CD8-positive, alpha-beta memory T cell (primary cell): ENCODE data around the gene C16orf54. TPM values are rescaled to one million over a fixed set of nuclear protein-coding genes. Genes with fewer than 3 reads are reported as not detected.
A peak's percentile ranks its signal among the peaks of the same experiment; 100 is the strongest.

Experiments
- CTCF ChIA-PET: fragments of 350-600 bp; sonication (Branson Sonifier 250); formaldehyde crosslinking; loops from one replicate; lab custom pipeline; 2021; ENCODE audit warnings: antibody characterized with exemption; lab: Charles Lee
- POLR2A ChIA-PET: fragments of 350-600 bp; sonication (Branson Sonifier 250); formaldehyde crosslinking; loops from one replicate; lab custom pipeline; 2021; ENCODE audit warnings: antibody characterized with exemption; lab: Charles Lee
- DNase-seq, 5 donors: peaks; one replicate each; pipeline versions ENCODE4 v3.0.0 to v3.0.0-alpha.2; 2020 to 2022; ENCODE audit warnings: mixed read lengths in 1 of 5
- H3K27ac ChIP-seq: one replicate; pipeline ENCODE4 v1.7.0; 2013; ENCODE audit warnings: low read depth, mild to moderate bottlenecking, low read length, moderate library complexity
- H3K27me3 ChIP-seq: 2 replicates; pipeline ENCODE4 v1.7.0; 2013; ENCODE audit warnings: low read length, mild to moderate bottlenecking; ENCODE audit not compliant: insufficient read depth, poor library complexity, severe bottlenecking
- H3K36me3 ChIP-seq: 2 replicates; pipeline ENCODE4 v1.7.0; 2013; ENCODE audit warnings: mild to moderate bottlenecking, low read length, moderate library complexity; ENCODE audit not compliant: insufficient read depth
- H3K4me1 ChIP-seq: 2 replicates; pipeline ENCODE4 v1.7.0; 2013; ENCODE audit warnings: mild to moderate bottlenecking, low read length, moderate library complexity; ENCODE audit not compliant: insufficient read depth
- H3K4me3 ChIP-seq: 2 replicates; pipeline ENCODE4 v1.7.0; 2013; ENCODE audit warnings: mild to moderate bottlenecking, low read length
- H3K9me3 ChIP-seq: 2 replicates; pipeline ENCODE4 v1.7.0; 2013; ENCODE audit warnings: mild to moderate bottlenecking, low read length
- H3K27ac Mint-ChIP-seq, 8 donors: one replicate each; pipeline ENCODE4 v1.8.0; 2020 to 2021; ENCODE audit warnings: mixed read lengths in 8 of 8, mild to moderate bottlenecking in 6 of 8, inconsistent platforms in 3 of 8, moderate library complexity in 3 of 8
- H3K27me3 Mint-ChIP-seq, 2 donors: one replicate each; pipeline ENCODE4 v1.8.0; 2020 to 2021; ENCODE audit warnings: mixed read lengths in 2 of 2, mild to moderate bottlenecking in 1 of 2, moderate library complexity in 1 of 2
- H3K36me3 Mint-ChIP-seq, 3 donors: one replicate each; pipeline ENCODE4 v1.8.0; 2020 to 2021; ENCODE audit warnings: mixed read lengths in 3 of 3, inconsistent platforms in 1 of 3, mild to moderate bottlenecking in 1 of 3
- H3K4me1 Mint-ChIP-seq, 3 donors: one replicate each; pipeline ENCODE4 v1.8.0; 2020 to 2021; ENCODE audit warnings: mixed read lengths in 3 of 3, inconsistent platforms in 1 of 3, mild to moderate bottlenecking in 1 of 3
- H3K4me3 Mint-ChIP-seq, 7 donors: one replicate each; pipeline ENCODE4 v1.8.0; 2020 to 2021; ENCODE audit warnings: mixed read lengths in 7 of 7, mild to moderate bottlenecking in 6 of 7, moderate library complexity in 4 of 7, inconsistent platforms in 2 of 7
- H3K9me3 Mint-ChIP-seq, 5 donors: one replicate each; pipeline ENCODE4 v1.8.0; 2020 to 2022; ENCODE audit warnings: mixed read lengths in 5 of 5, mild to moderate bottlenecking in 3 of 5, moderate library complexity in 2 of 5, inconsistent platforms in 1 of 5
- polyA plus RNA-seq: library from polyadenylated mRNA; unstranded; fragments of 300-500 nt; fragmentation: Illumina TruSeq; gene quantifications from one replicate; pipeline ENCODE4 v1.2.3, GENCODE V29; 2021
- total RNA-seq, 2 experiments: library from RNA; stranded (reverse); gene quantifications; one replicate each; pipeline ENCODE4 v1.2.3, GENCODE V29; 2021

The C16orf54 gene
- total and polyA plus RNA-seq, 3 experiments from 2014 or later: 32.3 to 45.0 (median 33.3) TPM

GRCh38 chr16:29705030-29705429, 40.8 kb downstream of the C16orf54 start:
- ChIA-PET POLR2A (interaction anchor here (0.5 to 0.6 kb wide), 2 partner anchors 30 to 773 kb away, joined by 3 to 5 read pairs; no protein-coding TSS in a partner anchor), CTCF (interaction anchor here (1.3 to 7.1 kb wide), 2 partner anchors 85 to 269 kb away, joined by 3 to 51 read pairs; partner anchors contain the start of genes KIF22 and TAOK2)
- H3K4me3 Mint-ChIP-seq: no peak overlapping the region
- Histone ChIP-seq H3K4me3 (no peak overlapping the region), H3K4me1 (peaks cover 35% of the 10 kb centered on the region), H3K36me3 (no peaks in the 10 kb centered on the region), H3K27ac (no peak overlapping the region), H3K27me3 (no peaks in the 10 kb centered on the region), H3K9me3 (no peaks in the 10 kb centered on the region)
- no peak for DNase-seq
- H3K9me3 Mint-ChIP-seq: no peaks in the 10 kb centered on the region
- H3K36me3 Mint-ChIP-seq: no peaks in the 10 kb centered on the region
- H3K27ac Mint-ChIP-seq: peak overlapping the region in 2 of 8 donors; percentile 29 to 42
- H3K4me1 Mint-ChIP-seq: peaks cover 40 to 42% (median 41%) of the 10 kb centered on the region in 3 donors
- peaks cover 0 to 1% of the 10 kb centered on the region in 2 donors for H3K27me3 Mint-ChIP-seq

DNA sequence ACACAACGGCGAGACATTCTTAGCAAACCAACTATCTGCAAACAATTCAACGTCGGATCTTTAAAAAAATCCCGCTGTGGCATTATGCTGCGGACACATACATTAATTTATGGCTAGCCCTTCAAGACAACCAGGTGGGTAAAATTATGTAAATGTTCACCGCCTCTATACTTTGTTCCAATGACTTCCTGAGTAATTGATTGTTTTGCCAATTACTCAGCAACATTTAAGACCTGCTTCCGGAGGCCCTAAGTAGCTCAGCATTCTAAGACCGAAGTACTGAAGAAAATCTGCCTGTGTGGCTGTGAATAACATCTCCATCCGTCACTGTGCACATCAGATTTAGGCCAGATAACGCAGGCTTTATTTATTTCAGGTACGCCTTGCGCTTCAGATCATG, 43.5 kb downstream of the C16orf54 start:
- Mint-ChIP-seq H3K4me3 (peak overlapping the region; percentile 67 to 80 (median 78)), H3K4me1 (peaks cover 33 to 42% (median 40%) of the 10 kb centered on the region in 3 donors), H3K27ac (peak overlapping the region; percentile 84 to 99 (median 96)), H3K36me3 (no peaks in the 10 kb centered on the region), H3K9me3 (no peaks in the 10 kb centered on the region), H3K27me3 (no peaks in the 10 kb centered on the region)
- no peaks in the 10 kb centered on the region for H3K27me3 ChIP-seq
- CTCF ChIA-PET: interaction anchor here (0.9 to 7.1 kb wide), 28 partner anchors 11 to 390 kb away, joined by 3 to 83 read pairs (median 8); partner anchors contain the start of genes C16orf54, KIF22, MVP and PAGR1
- H3K27ac ChIP-seq: peak overlapping the region; percentile 58
- peak in 4 of 5 donors; percentile 40 to 80 (median 69) for DNase-seq
- H3K4me1 ChIP-seq: peaks cover 34% of the 10 kb centered on the region
- POLR2A ChIA-PET: interaction anchor here (0.6 to 4.2 kb wide), 18 partner anchors 36 to 676 kb away, joined by 3 to 53 read pairs (median 5); partner anchors contain the start of genes C16orf54, INO80E, KIF22 and MAZ
- no peaks in the 10 kb centered on the region for H3K36me3 ChIP-seq
- H3K9me3 ChIP-seq: no peaks in the 10 kb centered on the region
- peak overlapping the region; percentile 2 for H3K4me3 ChIP-seq

DNA sequence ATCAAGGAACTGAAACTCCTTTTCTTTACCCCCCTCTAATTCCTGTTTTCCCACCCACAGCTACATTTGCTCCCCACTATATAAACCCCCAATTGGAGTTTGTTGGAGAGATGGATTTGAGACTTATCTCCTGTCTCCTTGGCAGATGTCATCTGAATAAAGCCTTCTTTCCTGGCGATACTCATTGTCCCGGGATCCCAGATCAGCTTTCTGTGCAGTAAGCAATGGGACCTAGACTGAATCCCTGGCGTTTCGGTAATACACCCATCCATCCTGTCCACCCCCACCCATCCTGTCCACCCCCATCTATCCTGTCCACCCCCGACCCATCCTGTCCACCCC, 44.6 kb downstream of the C16orf54 start:
- no peaks in the 10 kb centered on the region for H3K27me3 Mint-ChIP-seq
- H3K4me3 Mint-ChIP-seq: peak overlapping the region in 6 of 7 donors; percentile 72 to 92 (median 82)
- no peaks in the 10 kb centered on the region for H3K9me3 Mint-ChIP-seq
- peak overlapping the region; percentile 84 to 99 (median 96) for H3K27ac Mint-ChIP-seq
- H3K36me3 Mint-ChIP-seq: no peaks in the 10 kb centered on the region
- ChIA-PET CTCF (interaction anchor here (0.5 to 7.1 kb wide), 47 partner anchors 9 to 391 kb away, joined by 3 to 83 read pairs (median 5); partner anchors contain the start of genes C16orf54, KCTD13, KIF22 and MVP), POLR2A (interaction anchor here (0.6 to 4.2 kb wide), 15 partner anchors 9 to 877 kb away, joined by 3 to 53 read pairs (median 7); partner anchors contain the start of genes C16orf54, INO80E, KIF22 and MAZ)
- H3K36me3 ChIP-seq: no peaks in the 10 kb centered on the region
- H3K27ac ChIP-seq: peak overlapping the region; percentile 58
- H3K4me1 Mint-ChIP-seq: peaks cover 33 to 42% (median 40%) of the 10 kb centered on the region in 3 donors
- no peak for DNase-seq
- H3K4me1 ChIP-seq: peaks cover 34% of the 10 kb centered on the region
- no peaks in the 10 kb centered on the region for H3K27me3 ChIP-seq
- peak overlapping the region; percentile 49 for H3K4me3 ChIP-seq
- no peaks in the 10 kb centered on the region for H3K9me3 ChIP-seq

DNA sequence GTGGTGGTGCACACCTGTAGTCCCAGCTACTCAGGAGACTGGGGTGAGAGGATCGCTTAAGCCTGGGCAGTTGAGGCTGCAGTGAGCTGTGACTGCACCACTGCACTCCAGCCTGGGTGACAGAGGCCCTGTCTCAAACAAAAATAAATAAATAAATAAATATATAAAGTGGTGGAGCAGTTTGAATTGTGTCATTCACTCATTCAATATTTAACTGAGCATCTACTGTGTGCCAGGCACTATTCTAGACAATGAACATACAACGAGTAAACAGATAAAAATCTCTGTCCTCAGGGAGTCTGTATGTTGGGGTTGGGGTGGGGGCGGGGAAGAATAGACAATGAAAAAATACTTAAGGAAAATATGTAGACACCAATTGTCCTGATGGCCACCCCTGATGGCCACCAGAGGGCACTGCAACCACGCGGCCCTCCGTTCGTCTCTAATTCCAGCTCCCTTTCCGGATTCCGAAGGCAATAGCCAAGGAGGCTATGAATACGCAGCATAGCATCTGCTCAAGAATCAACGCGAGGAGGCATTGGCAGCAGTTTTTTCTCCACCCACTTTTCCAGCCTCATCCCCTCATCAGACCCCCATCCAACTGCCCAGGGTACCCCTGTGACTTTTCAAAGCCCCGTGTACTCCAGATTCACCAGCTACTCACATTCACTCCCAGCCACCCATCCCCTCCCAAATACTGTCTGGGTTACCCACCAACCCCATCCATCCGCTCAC, 45.4 kb downstream of the C16orf54 start:
- Mint-ChIP-seq H3K4me3 (peak overlapping the region; percentile 75 to 92 (median 80)), H3K4me1 (peaks cover 33 to 42% (median 40%) of the 10 kb centered on the region in 3 donors), H3K9me3 (no peaks in the 10 kb centered on the region), H3K27me3 (no peaks in the 10 kb centered on the region), H3K27ac (peak overlapping the region; percentile 91 to 99 (median 96)), H3K36me3 (no peaks in the 10 kb centered on the region)
- Histone ChIP-seq H3K9me3 (no peaks in the 10 kb centered on the region), H3K4me3 (no peak overlapping the region), H3K36me3 (no peaks in the 10 kb centered on the region), H3K4me1 (peaks cover 34% of the 10 kb centered on the region), H3K27ac (peak overlapping the region; percentile 41), H3K27me3 (no peaks in the 10 kb centered on the region)
- ChIA-PET CTCF (interaction anchor here (0.5 to 7.1 kb wide), 48 partner anchors 9 to 363 kb away, joined by 3 to 83 read pairs (median 5); partner anchors contain the start of genes C16orf54, KCTD13, KIF22 and MVP), POLR2A (interaction anchor here (0.6 to 4.2 kb wide), 15 partner anchors 10 to 877 kb away, joined by 3 to 53 read pairs (median 5); partner anchors contain the start of genes KIF22, MAZ, MVP and PAGR1)
- DNase-seq: peak; percentile 67 to 84 (median 72)

DNA sequence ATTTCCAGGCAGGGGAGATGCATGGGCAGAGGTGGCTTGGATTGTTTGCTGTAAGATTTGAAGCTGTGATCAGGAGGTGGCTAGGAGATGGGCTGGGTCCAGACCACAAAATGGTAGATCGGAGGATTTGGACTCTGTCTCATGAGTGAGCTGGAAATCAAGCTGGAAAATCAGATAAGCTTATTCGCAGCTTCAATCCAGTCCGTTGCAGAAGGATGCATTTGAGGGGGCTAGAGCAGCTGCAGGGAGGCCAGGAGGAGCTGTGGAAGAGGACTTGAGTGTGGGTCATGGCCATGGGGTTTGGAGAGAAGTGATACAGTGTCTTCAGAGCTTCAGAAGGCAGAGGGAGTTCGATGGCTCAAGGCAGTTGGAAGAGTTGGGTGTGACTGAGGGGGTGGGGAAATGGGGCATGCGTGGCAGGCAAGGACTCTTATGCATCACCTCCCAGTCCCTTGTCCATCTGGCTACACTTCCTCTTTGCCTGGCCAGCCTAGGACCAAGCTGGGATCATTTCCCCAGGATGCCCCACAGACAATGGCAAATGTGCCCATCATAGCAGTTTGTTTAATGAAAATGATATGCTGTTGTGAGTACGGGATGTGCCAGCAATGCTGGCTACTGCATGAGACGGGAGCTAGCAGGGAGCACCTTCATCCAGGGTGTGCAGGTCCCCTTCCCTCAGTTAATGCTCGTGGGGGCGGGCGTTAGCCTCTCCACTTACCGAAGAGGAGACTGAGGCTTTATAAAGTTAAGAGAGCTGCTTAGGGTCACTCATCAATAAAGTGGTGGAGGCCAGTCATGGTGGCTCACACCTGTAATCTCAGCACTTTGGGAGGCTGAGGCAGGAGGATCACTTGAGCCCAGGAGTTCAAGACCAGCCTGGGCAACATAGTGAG, 46.2 kb downstream of the C16orf54 start:
- no peaks in the 10 kb centered on the region for H3K9me3 ChIP-seq
- Mint-ChIP-seq H3K4me3 (peak overlapping the region in 2 of 7 donors; percentile 34 to 63), H3K27me3 (no peaks in the 10 kb centered on the region), H3K9me3 (no peaks in the 10 kb centered on the region), H3K4me1 (peaks cover 33 to 42% (median 37%) of the 10 kb centered on the region in 3 donors), H3K36me3 (no peaks in the 10 kb centered on the region), H3K27ac (peak overlapping the region in 1 of 8 donors; percentile 17)
- H3K27me3 ChIP-seq: no peaks in the 10 kb centered on the region
- no peak overlapping the region for H3K27ac ChIP-seq
- peaks cover 34% of the 10 kb centered on the region for H3K4me1 ChIP-seq
- no peak for DNase-seq
- CTCF ChIA-PET: interaction anchor here (1.0 to 7.1 kb wide), 36 partner anchors 8 to 333 kb away, joined by 3 to 83 read pairs (median 5); partner anchors contain the start of genes C16orf54, CDIPT, KCTD13 and KIF22
- H3K36me3 ChIP-seq: no peaks in the 10 kb centered on the region
- H3K4me3 ChIP-seq: no peak overlapping the region
- POLR2A ChIA-PET: interaction anchor here (0.6 to 4.2 kb wide), 13 partner anchors 11 to 486 kb away, joined by 3 to 53 read pairs (median 5); partner anchors contain the start of genes KIF22, MAZ, MVP and PAGR1

DNA sequence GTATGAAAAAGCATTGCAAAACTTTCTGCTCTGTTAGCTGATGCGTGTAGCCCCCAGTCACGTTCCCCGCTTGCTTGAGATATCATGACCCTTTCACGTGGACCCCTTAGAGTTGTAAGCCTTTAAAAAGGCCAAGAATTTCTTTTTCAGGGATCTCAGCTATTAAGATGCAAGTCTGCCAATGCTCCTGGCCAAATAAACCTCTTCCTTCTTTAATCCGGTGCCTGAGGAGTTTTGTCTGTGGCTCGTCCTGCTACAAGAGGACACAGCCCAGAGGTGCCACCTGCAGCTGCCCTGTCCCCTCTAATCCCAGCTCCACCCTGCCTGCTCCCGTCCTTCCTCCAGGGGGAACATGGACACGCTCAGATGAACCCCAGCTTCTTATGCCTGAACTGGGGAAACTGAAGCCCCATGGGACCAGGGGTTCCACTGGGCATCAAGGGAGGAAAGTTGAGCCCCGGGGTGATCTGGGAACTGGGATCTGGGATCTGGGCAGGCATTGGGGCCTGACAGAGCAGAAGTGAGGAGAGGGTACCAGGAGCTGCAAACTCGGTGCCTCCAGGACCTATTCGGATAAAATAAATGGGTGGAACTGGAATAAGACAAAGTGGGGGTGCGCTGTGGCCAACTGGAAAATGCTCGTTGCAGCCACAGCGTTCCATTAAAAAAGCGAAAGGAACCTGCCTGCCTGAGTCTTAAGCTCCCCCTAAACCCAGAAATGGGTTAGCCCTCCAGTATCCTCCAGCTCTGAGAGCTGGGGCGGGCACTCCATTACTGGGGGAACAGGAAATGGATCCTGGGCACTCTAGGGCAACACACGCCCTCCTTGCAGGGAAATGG, 47.1 kb downstream of the C16orf54 start:
- H3K36me3 Mint-ChIP-seq: no peaks in the 10 kb centered on the region
- H3K4me3 Mint-ChIP-seq: peak overlapping the region in 1 of 7 donors; percentile 34
- Histone ChIP-seq H3K27me3 (no peaks in the 10 kb centered on the region), H3K27ac (no peak overlapping the region), H3K4me1 (peaks cover 34% of the 10 kb centered on the region), H3K36me3 (no peaks in the 10 kb centered on the region), H3K4me3 (no peak overlapping the region), H3K9me3 (no peaks in the 10 kb centered on the region)
- peaks cover 33 to 39% (median 36%) of the 10 kb centered on the region in 3 donors for H3K4me1 Mint-ChIP-seq
- no peaks in the 10 kb centered on the region for H3K9me3 Mint-ChIP-seq
- CTCF ChIA-PET: interaction anchor here (1.0 to 7.1 kb wide), 19 partner anchors 20 to 334 kb away, joined by 3 to 83 read pairs (median 4); partner anchors contain the start of genes CDIPT, KIF22, MVP and PAGR1
- DNase-seq: no peak
- POLR2A ChIA-PET: interaction anchor here (2.3 kb wide), 1 partner anchor 91 kb away, joined by 14 read pairs; the partner anchor contains the start of gene KIF22
- no peak overlapping the region for H3K27ac Mint-ChIP-seq
- H3K27me3 Mint-ChIP-seq: no peaks in the 10 kb centered on the region
